ENCODE results near the gene C12orf60. TPM values are rescaled to one million over a fixed set of nuclear protein-coding genes. Genes with fewer than 3 reads are reported as not detected.
A peak's percentile ranks its signal among the peaks of the same experiment; 100 is the strongest.

The C12orf60 gene
- total and polyA plus RNA-seq, 2 donors: 1.0 to 3.6 TPM

DNA sequence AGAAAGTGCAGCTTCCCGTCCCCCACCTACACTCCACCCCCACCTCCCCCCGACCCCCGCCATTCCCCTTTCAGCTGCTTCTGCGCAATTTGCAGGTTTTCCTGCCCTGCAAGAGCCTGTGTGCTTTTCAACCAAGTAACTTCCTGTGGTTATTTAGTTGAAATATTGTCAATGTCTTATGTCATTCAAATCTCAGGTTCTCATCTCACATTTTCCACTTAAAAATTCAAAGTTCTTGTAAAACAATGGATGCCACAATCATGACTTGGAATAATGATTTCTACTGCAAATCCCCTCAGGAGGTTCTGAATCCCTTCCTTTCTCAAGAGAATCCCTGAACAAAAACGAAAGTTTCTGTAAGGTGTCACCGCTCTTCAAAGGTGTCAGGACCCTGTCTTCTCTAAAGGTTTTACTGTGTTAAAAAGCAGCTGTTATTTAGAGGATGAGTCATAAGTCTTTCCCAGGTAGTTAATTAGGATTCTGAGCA is 31.8 kb upstream of the C12orf60 start:
- WGBS: 32% methylated on average over 6 of the region's 6 CpGs
- H3K4me3 ChIP-seq (ENCODE audit: low read depth, low read length): peak overlapping the region; percentile 15

DNA sequence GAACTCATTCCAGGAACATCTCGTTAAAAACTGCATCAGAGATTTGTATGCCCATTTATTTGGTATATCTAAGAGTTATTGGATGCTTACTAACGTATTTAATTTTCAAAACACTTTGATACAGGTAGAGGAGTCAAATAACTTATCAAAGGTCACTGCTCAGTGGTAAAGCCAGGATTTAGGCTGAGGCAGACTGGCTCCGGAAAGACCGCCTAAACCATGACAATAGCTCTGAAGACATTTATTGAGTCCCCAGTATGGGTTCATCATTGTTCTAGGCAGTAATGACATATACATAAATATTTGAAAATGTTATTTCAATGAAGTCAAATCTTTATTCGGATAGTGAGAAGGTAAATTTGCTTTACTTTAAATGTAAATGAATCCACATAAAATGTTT is 30.5 kb upstream of the C12orf60 start:
- Histone ChIP-seq H3K36me3 (ENCODE audit: insufficient read depth) (no peaks in the 10 kb centered on the region), H3K4me3 (ENCODE audit: low read depth, low read length) (no peak overlapping the region), H3K4me1 (ENCODE audit: insufficient read depth) (peaks cover 2% of the 10 kb centered on the region), H3K27ac (ENCODE audit: low read depth) (no peak overlapping the region)
- WGBS: 91% methylated on average over 5 of the region's 5 CpGs
- DNase-seq (ENCODE audit: extremely low spot score): no peak

More for the DNA sequence above, 31.8 kb upstream of the C12orf60 start:
- Histone ChIP-seq H3K27ac (ENCODE audit: low read depth) (no peak overlapping the region), H3K36me3 (ENCODE audit: insufficient read depth) (no peaks in the 10 kb centered on the region), H3K4me1 (ENCODE audit: insufficient read depth) (peaks cover 2% of the 10 kb centered on the region)
- DNase-seq (ENCODE audit: extremely low spot score): no peak

GRCh38 chr12:14773685-14774073 is 29.8 kb upstream of the C12orf60 start:
- Histone ChIP-seq H3K27ac (ENCODE audit: low read depth) (peak overlapping the region; percentile 63), H3K4me3 (ENCODE audit: low read depth, low read length) (peak overlapping the region; percentile 62), H3K36me3 (ENCODE audit: insufficient read depth) (no peaks in the 10 kb centered on the region), H3K4me1 (ENCODE audit: insufficient read depth) (peaks cover 2% of the 10 kb centered on the region)
- 22% methylated on average over 16 of the region's 16 CpGs for WGBS
- DNase-seq (ENCODE audit: extremely low spot score): no peak

- Histone ChIP-seq H3K4me1 (ENCODE audit: insufficient read depth) (no peaks in the 10 kb centered on the region), H3K4me3 (ENCODE audit: low read depth, low read length) (peak overlapping the region; percentile 62), H3K27ac (ENCODE audit: low read depth) (peak overlapping the region; percentile 98), H3K36me3 (ENCODE audit: insufficient read depth) (no peaks in the 10 kb centered on the region)
- WGBS: 1% methylated on average over 67 of the region's 67 CpGs
- DNase-seq (ENCODE audit: extremely low spot score): peak; percentile 95
These were observed 29.2 kb upstream of the C12orf60 start for GRCh38 chr12:14774074-14774905.

DNA sequence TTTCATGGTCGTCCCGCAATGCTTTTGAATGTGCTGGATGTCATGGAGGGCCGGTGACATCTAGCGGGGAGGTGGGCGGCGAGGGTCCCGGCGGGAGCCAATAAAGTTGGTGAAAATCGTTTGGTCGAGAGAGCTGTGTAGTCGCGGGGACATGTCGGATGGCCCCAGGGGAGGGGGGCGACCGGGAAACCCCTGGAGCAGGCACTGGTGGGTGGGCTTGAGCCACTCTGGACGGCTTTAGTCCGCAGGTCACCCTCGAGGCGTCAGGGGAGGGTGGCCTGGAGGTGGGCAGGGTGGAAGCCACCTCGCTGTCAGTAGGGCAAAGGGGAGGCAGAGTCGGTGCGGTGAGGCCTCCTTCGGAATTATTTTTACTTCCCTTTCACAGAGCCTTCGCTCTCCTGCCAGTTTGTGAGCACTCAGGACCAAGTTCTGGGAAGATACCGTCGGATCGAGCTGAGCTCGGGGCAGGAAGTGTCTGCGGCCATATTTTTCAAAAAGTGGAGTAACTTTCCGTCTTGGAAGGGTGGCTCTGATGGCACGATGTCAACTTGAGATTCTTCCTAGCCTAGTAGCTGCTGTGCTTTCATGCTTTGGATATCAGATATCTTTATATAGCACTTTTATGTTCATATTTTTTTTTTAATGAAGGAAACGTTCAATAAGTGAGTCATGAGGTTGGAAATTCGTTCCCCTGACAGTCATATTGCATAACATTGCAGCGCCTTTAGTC is 28.4 kb upstream of the C12orf60 start:
- peak overlapping the region; percentile 62 for H3K4me3 ChIP-seq (ENCODE audit: low read depth, low read length)
- H3K36me3 ChIP-seq (ENCODE audit: insufficient read depth): no peaks in the 10 kb centered on the region
- no peaks in the 10 kb centered on the region for H3K4me1 ChIP-seq (ENCODE audit: insufficient read depth)
- peak overlapping the region; percentile 98 for H3K27ac ChIP-seq (ENCODE audit: low read depth)
- DNase-seq (ENCODE audit: extremely low spot score): no peak
- WGBS: 2% methylated on average over 34 of the region's 34 CpGs

- Histone ChIP-seq H3K36me3 (ENCODE audit: insufficient read depth) (no peaks in the 10 kb centered on the region), H3K4me1 (ENCODE audit: insufficient read depth) (no peaks in the 10 kb centered on the region), H3K4me3 (ENCODE audit: low read depth, low read length) (peak overlapping the region; percentile 62), H3K27ac (ENCODE audit: low read depth) (peak overlapping the region; percentile 98)
- 29% methylated on average over 1 of the region's 1 CpG for WGBS
- DNase-seq (ENCODE audit: extremely low spot score): no peak
These were observed 27.9 kb upstream of the C12orf60 start for GRCh38 chr12:14775636-14775980.

- H3K36me3 ChIP-seq (ENCODE audit: insufficient read depth): no peaks in the 10 kb centered on the region
- no peak for DNase-seq (ENCODE audit: extremely low spot score)
- WGBS: 60% methylated on average over 5 of the region's 5 CpGs
- H3K4me3 ChIP-seq (ENCODE audit: low read depth, low read length): no peak overlapping the region
- no peak overlapping the region for H3K27ac ChIP-seq (ENCODE audit: low read depth)
- H3K4me1 ChIP-seq (ENCODE audit: insufficient read depth): no peaks in the 10 kb centered on the region
These were observed 27.1 kb upstream of the C12orf60 start for GRCh38 chr12:14776236-14776961.

GRCh38 chr12:14777271-14777670 is 26.2 kb upstream of the C12orf60 start:
- H3K27ac ChIP-seq (ENCODE audit: low read depth): no peak overlapping the region
- H3K36me3 ChIP-seq (ENCODE audit: insufficient read depth): no peaks in the 10 kb centered on the region
- H3K4me3 ChIP-seq (ENCODE audit: low read depth, low read length): no peak overlapping the region
- no peaks in the 10 kb centered on the region for H3K4me1 ChIP-seq (ENCODE audit: insufficient read depth)
- WGBS: 40% methylated on average over 3 of the region's 3 CpGs
- no peak for DNase-seq (ENCODE audit: extremely low spot score)

GRCh38 chr12:14779834-14780233 is 23.6 kb upstream of the C12orf60 start:
- no peak overlapping the region for H3K27ac ChIP-seq (ENCODE audit: low read depth)

GRCh38 chr12:14780859-14781258 is 22.6 kb upstream of the C12orf60 start:
- Histone ChIP-seq H3K27ac (ENCODE audit: low read depth) (no peak overlapping the region), H3K4me1 (ENCODE audit: insufficient read depth) (no peaks in the 10 kb centered on the region), H3K4me3 (ENCODE audit: low read depth, low read length) (no peak overlapping the region), H3K36me3 (ENCODE audit: insufficient read depth) (no peaks in the 10 kb centered on the region)
- no peak for DNase-seq (ENCODE audit: extremely low spot score)
- WGBS: 87% methylated on average over 3 of the region's 3 CpGs

More at GRCh38 chr12:14779834-14780233, 23.6 kb upstream of the C12orf60 start:
- Histone ChIP-seq H3K4me3 (ENCODE audit: low read depth, low read length) (no peak overlapping the region), H3K4me1 (ENCODE audit: insufficient read depth) (no peaks in the 10 kb centered on the region), H3K36me3 (ENCODE audit: insufficient read depth) (no peaks in the 10 kb centered on the region)
- DNase-seq (ENCODE audit: extremely low spot score): no peak
- WGBS: 89% methylated on average over 2 of the region's 2 CpGs

DNA sequence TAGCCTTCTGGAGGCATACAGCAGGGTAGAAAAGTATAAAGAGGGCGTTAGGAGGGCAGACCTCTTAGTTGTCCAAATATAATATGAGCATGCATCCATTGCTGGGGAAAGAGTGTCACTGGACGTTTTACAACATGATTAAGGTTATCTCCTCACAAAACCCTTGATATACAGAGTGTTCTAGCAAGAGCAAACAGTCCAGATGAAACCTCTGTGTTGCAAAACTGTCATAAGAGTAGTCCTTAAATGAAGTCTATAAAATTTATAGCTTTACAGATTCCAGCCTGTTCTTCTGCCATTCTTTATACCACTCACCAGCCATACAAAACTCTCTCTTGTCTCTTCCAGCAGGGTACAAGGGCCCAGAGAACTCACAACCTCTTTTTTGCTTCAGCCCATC is 21.9 kb upstream of the C12orf60 start:
- H3K4me1 ChIP-seq (ENCODE audit: insufficient read depth): no peaks in the 10 kb centered on the region
- WGBS: 47% methylated on average over 2 of the region's 2 CpGs
- no peak overlapping the region for H3K27ac ChIP-seq (ENCODE audit: low read depth)
- no peak for DNase-seq (ENCODE audit: extremely low spot score)
- no peak overlapping the region for H3K4me3 ChIP-seq (ENCODE audit: low read depth, low read length)
- no peaks in the 10 kb centered on the region for H3K36me3 ChIP-seq (ENCODE audit: insufficient read depth)

DNA sequence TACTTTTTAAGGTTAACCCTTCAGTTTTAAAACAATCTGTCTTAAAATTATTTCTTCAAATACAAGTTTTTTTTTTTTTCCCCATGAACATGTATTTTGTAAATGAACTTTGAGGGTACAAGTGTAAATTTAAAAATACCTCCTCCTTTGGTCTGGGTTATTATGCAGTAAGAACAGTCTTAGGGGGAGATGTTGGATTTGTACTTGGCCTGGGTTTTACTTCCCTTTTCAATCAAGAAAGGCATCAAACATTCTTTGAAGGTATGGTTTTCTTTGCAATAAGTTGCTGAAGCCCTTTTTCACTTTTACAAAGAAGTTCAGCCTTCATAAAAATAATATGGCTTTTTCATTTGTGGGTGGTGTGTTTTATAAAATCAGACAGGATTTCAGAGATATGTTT is 20.7 kb upstream of the C12orf60 start:
- Histone ChIP-seq H3K4me3 (ENCODE audit: low read depth, low read length) (no peak overlapping the region), H3K36me3 (ENCODE audit: insufficient read depth) (peaks cover 2% of the 10 kb centered on the region), H3K27ac (ENCODE audit: low read depth) (no peak overlapping the region), H3K4me1 (ENCODE audit: insufficient read depth) (no peaks in the 10 kb centered on the region)
- no peak for DNase-seq (ENCODE audit: extremely low spot score)

DNA sequence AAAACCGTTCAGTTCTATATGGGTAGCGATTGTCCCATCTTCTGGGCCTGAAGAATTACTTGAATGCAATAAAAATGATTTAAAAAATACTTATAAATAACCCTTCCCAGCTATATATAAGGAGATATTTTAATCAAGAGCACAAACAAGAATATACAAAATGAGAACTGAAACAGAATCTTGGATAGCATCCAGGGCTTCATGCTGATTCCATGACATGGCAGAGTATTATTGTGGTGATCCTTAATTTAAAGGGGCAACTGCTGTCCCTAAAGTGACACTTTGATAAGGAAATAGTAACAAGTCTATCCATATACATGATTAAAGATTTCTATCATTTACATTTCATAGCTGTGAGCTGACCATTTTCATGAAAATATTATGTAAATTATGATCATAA is 19.0 kb upstream of the C12orf60 start:
- Histone ChIP-seq H3K36me3 (ENCODE audit: insufficient read depth) (peaks cover 7% of the 10 kb centered on the region), H3K4me1 (ENCODE audit: insufficient read depth) (no peaks in the 10 kb centered on the region), H3K4me3 (ENCODE audit: low read depth, low read length) (no peak overlapping the region), H3K27ac (ENCODE audit: low read depth) (no peak overlapping the region)
- 92% methylated on average over 2 of the region's 2 CpGs for WGBS
- DNase-seq (ENCODE audit: extremely low spot score): no peak
